GM23338 (cell line): ENCODE measurements around the gene PTS. TPM values are rescaled to one million over a fixed set of nuclear protein-coding genes. Genes with fewer than 3 reads are reported as not detected.

Experiments used
- ATAC-seq: fragments of 200-7000 bp; cut with Tn5 transposase; 3 replicates; pipeline ENCODE4 v1.9.1; 2020
- DNase-seq: peaks from one replicate; pipeline ENCODE4 v3.0.0-alpha.2; 2015; ENCODE audit warnings: low spot score
- H2AFZ ChIP-seq: fragments of 200-600 bp; sonication (generic); 2 replicates; pipeline ENCODE4 v1.8.0; 2016; ENCODE audit warnings: antibody characterized with exemption, mild to moderate bottlenecking, moderate library complexity
- H3F3A ChIP-seq: fragments of 200-600 bp; sonication (generic); replicated peaks from 2 replicates; pipeline ENCODE4 v1.8.0; 2017; ENCODE audit warnings: antibody characterized with exemption, mixed run types, low read depth
- H3K27ac ChIP-seq: fragments of 200-600 bp; sonication (generic); 2 replicates; pipeline ENCODE4 v1.6.1; 2016; ENCODE audit warnings: low read depth
- H3K27me3 ChIP-seq: fragments of 200-600 bp; sonication (generic); 2 replicates; pipeline ENCODE4 v1.8.0; 2016; ENCODE audit warnings: mild to moderate bottlenecking, mixed run types, moderate library complexity; ENCODE audit not compliant: insufficient read depth
- H3K36me3 ChIP-seq: fragments of 200-600 bp; sonication (generic); 2 replicates; pipeline ENCODE4 v1.8.0; 2016; ENCODE audit warnings: mild to moderate bottlenecking; ENCODE audit not compliant: insufficient read depth
- H3K4me1 ChIP-seq: fragments of 200-600 bp; sonication (generic); 2 replicates; pipeline ENCODE4 v1.8.0; 2016; ENCODE audit warnings: mild to moderate bottlenecking, moderate library complexity; ENCODE audit not compliant: insufficient read depth
- H3K4me2 ChIP-seq: fragments of 200-600 bp; sonication (generic); 2 replicates; pipeline ENCODE4 v1.7.1; 2017; ENCODE audit warnings: mixed run types
- H3K4me3 ChIP-seq: fragments of 200-600 bp; sonication (generic); 2 replicates; pipeline ENCODE4 v1.6.1; 2016; ENCODE audit warnings: mixed run types
- H3K79me2 ChIP-seq: fragments of 200-600 bp; sonication (generic); replicated peaks from 2 replicates; pipeline ENCODE4 v1.8.0; 2017; ENCODE audit warnings: mild to moderate bottlenecking; ENCODE audit not compliant: insufficient read depth
- H3K9me2 ChIP-seq: fragments of 200-600 bp; sonication (generic); 2 replicates; pipeline ENCODE4 v1.8.0; 2017; ENCODE audit not compliant: insufficient read depth
- H4K20me1 ChIP-seq: fragments of 200-600 bp; sonication (generic); replicated peaks from 2 replicates; pipeline ENCODE4 v1.8.0; 2017; ENCODE audit warnings: mild to moderate bottlenecking; ENCODE audit not compliant: insufficient read depth
- H3K27ac Mint-ChIP-seq: 2 replicates; pipeline ENCODE4 v1.8.0; 2020; ENCODE audit warnings: inconsistent platforms, mild to moderate bottlenecking, moderate library complexity, mixed read lengths
- H3K27me3 Mint-ChIP-seq: 3 replicates; pipeline ENCODE4 v1.8.0; 2022; ENCODE audit warnings: low read depth, mild to moderate bottlenecking, moderate library complexity, mixed read lengths, inconsistent platforms; ENCODE audit not compliant: insufficient read depth, poor library complexity
- H3K36me3 Mint-ChIP-seq: 3 replicates; pipeline ENCODE4 v1.8.0; 2021; ENCODE audit warnings: low read depth, mild to moderate bottlenecking, inconsistent platforms, moderate library complexity, mixed read lengths
- H3K4me1 Mint-ChIP-seq: 3 replicates; pipeline ENCODE4 v1.8.0; 2020; ENCODE audit warnings: mild to moderate bottlenecking, inconsistent platforms, mixed read lengths
- H3K4me3 Mint-ChIP-seq: 3 replicates; pipeline ENCODE4 v1.8.0; 2021; ENCODE audit warnings: moderate library complexity, mild to moderate bottlenecking, inconsistent platforms, mixed read lengths
- H3K9me3 Mint-ChIP-seq: 3 replicates; pipeline ENCODE4 v1.8.0; 2020; ENCODE audit warnings: moderate library complexity, mild to moderate bottlenecking, inconsistent platforms, mixed read lengths
- CREB1 ChIP-seq: fragments of 250-450 bp; sonication (Bioruptor Pico); IDR thresholded peaks from 2 replicates; pipeline ENCODE4 v1.5.0; 2020; ENCODE audit warnings: low read depth, mild to moderate bottlenecking, moderate library complexity
- CTCF ChIP-seq, 2 experiments: fragments of 200-600 bp in 1 of 2; sonication (generic) in 1 of 2; conservative IDR thresholded peaks; 2 replicates each; pipeline versions ENCODE4 v1.5.1 to v1.6.1; 2016 to 2017; ENCODE audit warnings: antibody characterized with exemption in 2 of 2, low read depth in 2 of 2, mild to moderate bottlenecking in 2 of 2, moderate library complexity in 1 of 2
- ETS1 ChIP-seq: IDR thresholded peaks from 2 replicates; pipeline ENCODE4 v1.6.1; 2016; ENCODE audit warnings: antibody characterized with exemption
- EZH2 ChIP-seq: fragments of 200-600 bp; sonication (generic); IDR thresholded peaks from one replicate; pipeline ENCODE4 v1.8.0; 2017; ENCODE audit warnings: antibody characterized with exemption, mild to moderate bottlenecking, low read depth; ENCODE audit not compliant: unreplicated experiment
- EZH2phosphoT487 ChIP-seq: fragments of 200-600 bp; sonication (generic); IDR thresholded peaks from one replicate; pipeline ENCODE4 v1.8.1; 2018; ENCODE audit warnings: antibody characterized with exemption; ENCODE audit not compliant: unreplicated experiment
- JUNB ChIP-seq: IDR thresholded peaks from one replicate; pipeline ENCODE4 v1.6.1; 2016; ENCODE audit warnings: antibody characterized with exemption; ENCODE audit not compliant: unreplicated experiment
- NANOG ChIP-seq: IDR thresholded peaks from 2 replicates; pipeline ENCODE4 v1.6.1; 2016; ENCODE audit warnings: antibody characterized with exemption, borderline replicate concordance
- POLR2AphosphoS5 ChIP-seq: IDR thresholded peaks from 2 replicates; pipeline ENCODE4 v1.6.1; 2016; ENCODE audit warnings: antibody characterized with exemption, low read depth
- REST ChIP-seq: IDR thresholded peaks from one replicate; pipeline ENCODE4 v1.6.1; 2018; ENCODE audit warnings: antibody characterized with exemption; ENCODE audit not compliant: unreplicated experiment
- STAT1 ChIP-seq: IDR thresholded peaks from one replicate; pipeline ENCODE4 v1.6.1; 2016; ENCODE audit warnings: antibody characterized with exemption; ENCODE audit not compliant: unreplicated experiment
- ZNF114 ChIP-seq: fragments of 250-450 bp; sonication (Bioruptor Pico); IDR thresholded peaks from 2 replicates; pipeline ENCODE4 v1.5.0; 2020; ENCODE audit warnings: mild to moderate bottlenecking, moderate library complexity
- ZNF331 ChIP-seq: fragments of 250-450 bp; sonication (Bioruptor Pico); IDR thresholded peaks from 2 replicates; pipeline ENCODE4 v1.5.0; 2020; ENCODE audit warnings: low read depth, mild to moderate bottlenecking, moderate library complexity
- ZNF462 ChIP-seq: fragments of 250-450 bp; sonication (Bioruptor Pico); IDR thresholded peaks from 2 replicates; pipeline ENCODE4 v1.5.0; 2020; ENCODE audit warnings: mild to moderate bottlenecking, moderate library complexity
- polyA plus RNA-seq: library from polyadenylated mRNA; unstranded; fragments of >200 nt; fragmentation: Nextera tagmentation; extraction: Ambion mirVana; gene quantifications from 2 replicates; pipeline ENCODE4 v1.2.1, GENCODE V29; 2016
- total RNA-seq: library from RNA; depleted of rRNA; stranded (reverse); fragments of >200 nt; shearing (Covaris generic); gene quantifications from 2 replicates; pipeline ENCODE4 v1.2.3, GENCODE V29; 2014

Gene PTS
- total and polyA plus RNA-seq, 2 experiments from 2014 or later, result 19.9 to 85.5 TPM

- H3K27me3 ChIP-seq, result no peaks in the 10 kb centered on the region; the same call in 1 of the 2 replicates
- no peaks in the 10 kb centered on the region for H3F3A ChIP-seq
- ATAC-seq, result no peak
- H3K4me1 ChIP-seq, result peaks cover 7% of the 10 kb centered on the region; the same call in 1 of the 2 replicates
- peaks cover 15% of the 10 kb centered on the region for H3K79me2 ChIP-seq
- TF ChIP-seq ZNF114 (no peak), EZH2 (no peak), ETS1 (no peak), EZH2phosphoT487 (no peak), POLR2AphosphoS5 (no peak), JUNB (no peak), CREB1 (no peak), ZNF462 (CRISPR knock-in tag) (no peak), REST (no peak), CTCF (conservative IDR thresholded peaks at IDR 0.05; ENCODE audit: low read depth in 2 of 2) (no peak), ZNF331 (CRISPR knock-in tag) (no peak), STAT1 (no peak), NANOG (no peak)
- Mint-ChIP-seq H3K36me3 (no peaks in the 10 kb centered on the region), H3K4me1 (peaks cover 8% of the 10 kb centered on the region), H3K9me3 (no peaks in the 10 kb centered on the region), H3K27me3 (peaks cover 9% of the 10 kb centered on the region), H3K27ac (no peak overlapping the region), H3K4me3 (no peak overlapping the region)
- H2AFZ ChIP-seq, result no peak overlapping the region
- 0 out of 2 replicates have a peak, but pooled peaks cover under 1% of the 10 kb centered on the region for H4K20me1 ChIP-seq
- H3K9me2 ChIP-seq, result no peaks in the 10 kb centered on the region
- H3K27ac ChIP-seq, result no peak overlapping the region
- no peak for DNase-seq
- H3K36me3 ChIP-seq, result no peaks in the 10 kb centered on the region
- no peak overlapping the region for H3K4me3 ChIP-seq
- H3K4me2 ChIP-seq, result no peak overlapping the region
Observed at GRCh38 chr11:112223121-112223520, 3.1 kb upstream of the PTS start.
